Stomach smooth muscle (tissue), 2 donors: Measurements from ENCODE around the gene CCDC136.

Source experiments
- H3K27ac ChIP-seq: one replicate; pipeline ENCODE4 v1.7.0; 2013; ENCODE audit warnings: mild to moderate bottlenecking, low read length, inconsistent platforms
- H3K27me3 ChIP-seq, 2 donors: one replicate each; pipeline ENCODE4 v1.7.0; 2013; ENCODE audit warnings: low read length in 2 of 2; ENCODE audit not compliant: insufficient read depth in 2 of 2, control insufficient read depth in 1 of 2
- H3K36me3 ChIP-seq, 2 donors: one replicate each; pipeline ENCODE4 v1.7.0; 2013; ENCODE audit warnings: low read length in 2 of 2; ENCODE audit not compliant: control insufficient read depth in 2 of 2, insufficient read depth in 2 of 2
- H3K4me1 ChIP-seq: one replicate; pipeline ENCODE4 v1.7.0; 2013; ENCODE audit warnings: low read length; ENCODE audit not compliant: control insufficient read depth, insufficient read depth
- H3K4me3 ChIP-seq, 2 donors: one replicate each; pipeline ENCODE4 v1.7.0; 2013; ENCODE audit warnings: low read length in 2 of 2
- H3K9ac ChIP-seq, 2 donors: one replicate each; pipeline ENCODE4 v1.7.0; 2013; ENCODE audit warnings: low read length in 2 of 2, mild to moderate bottlenecking in 1 of 2
- H3K9me3 ChIP-seq, 2 donors: one replicate each; pipeline ENCODE4 v1.7.0; 2013; ENCODE audit warnings: low read length in 2 of 2; ENCODE audit not compliant: control insufficient read depth in 2 of 2
- donor health status: healthy.
- donor health status: Pancreatic carcinoma.

The CCDC136 gene

DNA sequence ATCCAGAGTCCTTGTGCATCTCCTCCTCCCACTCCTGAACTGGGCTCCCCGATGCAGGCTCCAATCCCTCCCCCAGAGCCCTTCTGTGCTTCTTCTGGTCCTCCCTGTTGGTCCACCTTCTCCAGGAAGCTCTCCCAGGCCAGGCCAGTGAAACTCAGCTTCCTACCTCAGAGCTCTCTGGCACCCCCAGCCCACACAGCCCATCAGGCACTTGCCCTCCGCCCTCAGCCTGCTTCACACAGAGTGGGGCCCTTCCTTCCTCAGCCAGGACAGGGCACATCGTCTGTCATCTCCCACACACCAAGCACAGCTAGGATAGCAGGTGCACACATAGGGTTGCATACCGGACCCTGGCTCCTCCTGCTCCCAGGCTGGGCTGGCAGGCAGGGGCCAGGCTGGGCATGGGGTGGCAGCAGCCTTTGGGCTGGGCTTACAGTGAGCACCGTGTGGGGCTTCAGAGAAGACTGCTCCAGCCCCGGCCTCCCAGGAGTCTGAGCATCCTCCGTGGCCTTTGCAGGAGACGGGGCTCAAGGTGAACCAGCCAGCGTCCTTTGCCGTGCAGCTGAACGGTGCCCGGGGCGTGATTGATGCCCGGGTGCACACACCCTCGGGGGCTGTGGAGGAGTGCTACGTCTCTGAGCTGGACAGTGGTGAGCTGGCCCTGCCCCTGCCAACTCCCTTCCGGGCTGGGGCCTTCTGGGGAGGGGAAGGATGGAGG is 64.4 kb downstream of the CCDC136 start:
- H3K4me1 ChIP-seq = peaks cover 32% of the 10 kb centered on the region
- no peaks in the 10 kb centered on the region for H3K27me3 ChIP-seq
- H3K9me3 ChIP-seq = no peaks in the 10 kb centered on the region
- H3K9ac ChIP-seq = no peak overlapping the region
- peak overlapping the region; percentile 46 for H3K27ac ChIP-seq
- no peak overlapping the region for H3K4me3 ChIP-seq
- H3K36me3 ChIP-seq = peaks cover 48 to 61% of the 10 kb centered on the region in 2 donors

DNA sequence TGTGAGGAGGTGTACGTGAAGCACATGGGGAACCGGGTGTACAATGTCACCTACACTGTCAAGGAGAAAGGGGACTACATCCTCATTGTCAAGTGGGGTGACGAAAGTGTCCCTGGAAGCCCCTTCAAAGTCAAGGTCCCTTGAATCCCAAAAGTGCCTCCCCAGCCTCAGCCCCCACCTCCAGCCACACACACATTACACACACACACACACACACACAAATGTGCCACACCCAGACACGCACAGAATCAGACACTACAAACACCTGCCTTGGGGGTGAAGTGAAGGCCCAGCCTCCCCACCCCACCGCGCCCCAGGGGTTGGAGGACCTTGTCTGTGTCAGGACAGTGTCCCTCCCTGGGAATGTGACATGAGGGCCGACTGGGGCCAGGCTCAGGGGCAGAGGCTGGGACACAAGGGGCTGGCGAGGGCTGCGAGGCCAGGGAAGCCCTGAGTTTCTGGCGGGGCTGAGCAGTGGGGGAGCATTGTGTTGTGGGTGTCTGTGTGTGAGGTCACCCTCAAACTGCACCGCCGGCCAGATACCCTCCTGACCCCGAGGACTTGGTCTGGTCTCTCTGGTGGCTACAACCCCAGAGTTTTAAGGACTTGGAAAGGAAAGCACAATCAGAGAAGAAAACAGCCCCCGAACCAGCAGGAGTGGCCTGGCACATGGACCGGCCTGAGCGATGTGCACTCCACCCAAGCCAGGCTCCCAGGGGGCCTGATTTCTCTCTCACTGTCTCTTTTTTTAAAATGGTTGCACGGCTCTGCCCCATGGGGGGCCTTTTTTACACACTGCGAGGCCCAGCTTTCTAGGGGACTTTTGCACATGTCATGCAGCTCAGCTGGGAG is 66.8 kb downstream of the CCDC136 start:
- Histone ChIP-seq H3K4me1 (peaks cover 43% of the 10 kb centered on the region), H3K27ac (peak overlapping the region; percentile 76), H3K9ac (no peak overlapping the region), H3K36me3 (peaks cover 26 to 39% of the 10 kb centered on the region in 2 donors), H3K9me3 (no peaks in the 10 kb centered on the region), H3K4me3 (no peak overlapping the region), H3K27me3 (no peaks in the 10 kb centered on the region)

DNA sequence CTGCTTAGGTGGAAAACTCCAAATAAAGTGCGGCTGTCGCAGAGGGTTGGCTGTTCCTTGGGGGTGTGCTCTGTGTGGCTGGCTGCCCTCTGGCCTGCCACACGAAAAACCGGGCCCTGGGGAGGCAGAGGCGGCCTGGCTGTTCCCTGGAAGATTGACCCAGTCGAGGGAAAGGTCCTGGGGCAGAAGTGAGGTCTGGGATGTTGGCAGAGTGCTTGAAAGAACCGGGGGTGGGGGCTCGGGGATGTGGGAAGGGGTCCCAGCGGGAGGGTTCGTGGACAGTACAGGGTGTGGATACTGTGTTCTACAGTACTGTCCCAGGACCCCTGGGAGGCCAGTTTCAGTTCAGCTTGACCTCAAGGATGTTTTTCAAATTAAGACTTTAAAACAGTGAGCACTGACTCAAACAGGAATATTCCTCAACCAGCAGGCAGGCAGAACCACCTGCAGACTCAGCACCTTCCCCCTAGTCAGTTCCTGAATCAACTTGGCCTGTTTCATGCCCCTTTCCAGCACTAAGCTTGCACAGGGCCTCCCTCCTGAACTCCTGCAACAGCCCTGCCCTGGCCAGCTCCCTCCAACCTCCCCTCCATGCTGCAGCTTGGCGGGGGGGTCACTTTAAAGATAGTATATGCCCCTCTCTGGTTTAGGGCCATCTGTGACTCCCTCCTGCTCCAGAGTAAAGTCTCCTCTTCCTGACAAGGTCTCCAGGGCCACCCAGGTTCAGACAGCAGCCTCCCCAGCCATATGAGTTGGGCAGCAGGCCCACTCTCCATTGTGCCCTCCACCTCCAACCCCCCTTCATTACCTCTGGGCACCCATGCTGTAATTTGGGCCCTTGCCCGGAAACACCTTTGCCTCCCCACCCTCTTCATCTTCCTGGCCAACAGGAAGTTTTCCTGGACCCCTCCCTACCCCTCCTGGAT is 67.7 kb downstream of the CCDC136 start:
- H3K36me3 ChIP-seq = peaks cover 18 to 30% of the 10 kb centered on the region in 2 donors
- no peaks in the 10 kb centered on the region for H3K9me3 ChIP-seq
- H3K4me1 ChIP-seq = peaks cover 47% of the 10 kb centered on the region
- H3K4me3 ChIP-seq = no peak overlapping the region
- H3K27me3 ChIP-seq = no peaks in the 10 kb centered on the region
- no peak overlapping the region for H3K9ac ChIP-seq
- peak overlapping the region; percentile 76 for H3K27ac ChIP-seq

DNA sequence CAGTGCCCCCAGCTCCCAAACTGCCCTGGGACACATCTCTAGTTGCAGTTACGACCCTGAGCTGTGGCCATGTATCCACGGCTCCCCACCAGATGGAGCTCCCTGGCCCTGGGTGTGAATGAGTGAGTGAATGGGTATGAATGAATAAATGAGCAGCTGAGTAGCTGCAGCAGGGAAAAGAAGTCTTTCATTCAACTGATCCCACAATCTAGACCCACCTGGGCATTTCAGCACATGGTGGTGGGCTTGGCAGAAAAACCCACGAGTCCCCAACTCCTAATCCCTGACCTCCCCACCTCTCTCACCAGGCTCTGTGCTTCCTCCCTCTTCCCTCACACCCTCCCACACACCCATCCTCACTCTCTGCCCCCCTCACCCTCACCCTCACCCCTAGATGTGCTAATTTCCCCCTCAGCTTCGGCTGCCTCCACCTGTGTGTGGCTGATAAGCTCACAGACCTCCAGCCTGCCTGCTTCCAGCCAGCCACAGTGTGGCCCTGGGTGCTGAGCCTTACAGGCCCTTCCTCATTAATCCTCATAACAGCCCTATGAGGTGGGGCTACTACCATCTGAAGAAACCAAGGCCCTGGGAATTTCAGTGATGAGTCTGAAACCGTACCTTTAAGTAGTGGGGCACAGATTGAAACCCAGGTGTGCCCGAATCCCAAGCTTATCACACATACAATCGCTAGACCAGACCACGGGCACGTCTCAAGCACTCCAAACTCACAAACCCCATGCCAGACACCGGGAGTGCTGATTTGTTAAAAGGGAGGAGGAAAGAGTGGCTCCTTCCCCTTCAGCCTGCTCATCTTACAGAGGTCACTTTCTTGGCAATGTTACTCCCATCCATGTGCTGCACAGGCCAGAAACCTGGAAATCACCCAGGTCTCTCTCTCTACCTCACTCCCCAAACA is 68.6 kb downstream of the CCDC136 start:
- no peaks in the 10 kb centered on the region for H3K27me3 ChIP-seq
- H3K27ac ChIP-seq = peak overlapping the region; percentile 76
- no peaks in the 10 kb centered on the region for H3K9me3 ChIP-seq
- peak overlapping the region in 1 of 2 donors; percentile 13 for H3K9ac ChIP-seq
- no peak overlapping the region for H3K4me3 ChIP-seq
- peaks cover 44% of the 10 kb centered on the region for H3K4me1 ChIP-seq
- peaks cover 21 to 24% of the 10 kb centered on the region in 2 donors for H3K36me3 ChIP-seq

DNA sequence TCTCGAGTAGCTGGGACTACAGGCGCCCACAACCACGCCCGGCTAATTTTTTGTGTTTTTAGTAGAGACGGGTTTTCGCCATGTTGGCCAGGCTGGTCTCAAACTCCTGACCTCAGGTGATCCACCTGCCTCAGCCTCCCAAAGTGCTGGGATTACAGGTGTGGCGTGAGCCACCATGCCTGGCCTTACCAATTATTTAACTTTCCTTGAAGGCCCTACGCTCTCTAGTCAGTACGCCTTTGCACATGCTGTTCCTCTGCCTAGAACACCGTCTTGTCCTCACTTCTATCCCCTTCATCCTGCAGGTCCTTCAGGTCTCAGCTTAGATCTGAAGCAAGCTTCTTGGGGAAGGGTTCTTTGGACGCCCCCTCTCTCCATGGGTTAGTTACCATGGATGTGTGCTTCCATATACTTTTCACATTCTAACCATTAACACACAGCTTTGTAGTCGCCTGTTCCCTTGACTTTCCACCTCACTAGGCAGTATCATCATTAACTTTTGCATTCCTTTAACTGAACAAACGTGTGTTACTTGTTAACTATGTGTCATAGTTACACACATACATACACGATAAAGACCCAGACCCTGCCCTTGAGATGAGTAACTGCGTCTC is 70.3 kb downstream of the CCDC136 start:
- Histone ChIP-seq H3K27ac (no peak overlapping the region), H3K4me1 (peaks cover 44% of the 10 kb centered on the region), H3K27me3 (no peaks in the 10 kb centered on the region), H3K4me3 (peak overlapping the region; percentile 48 to 98), H3K9me3 (no peaks in the 10 kb centered on the region), H3K9ac (peak overlapping the region in 1 of 2 donors; percentile 74), H3K36me3 (peaks cover 11 to 14% of the 10 kb centered on the region in 2 donors)

DNA sequence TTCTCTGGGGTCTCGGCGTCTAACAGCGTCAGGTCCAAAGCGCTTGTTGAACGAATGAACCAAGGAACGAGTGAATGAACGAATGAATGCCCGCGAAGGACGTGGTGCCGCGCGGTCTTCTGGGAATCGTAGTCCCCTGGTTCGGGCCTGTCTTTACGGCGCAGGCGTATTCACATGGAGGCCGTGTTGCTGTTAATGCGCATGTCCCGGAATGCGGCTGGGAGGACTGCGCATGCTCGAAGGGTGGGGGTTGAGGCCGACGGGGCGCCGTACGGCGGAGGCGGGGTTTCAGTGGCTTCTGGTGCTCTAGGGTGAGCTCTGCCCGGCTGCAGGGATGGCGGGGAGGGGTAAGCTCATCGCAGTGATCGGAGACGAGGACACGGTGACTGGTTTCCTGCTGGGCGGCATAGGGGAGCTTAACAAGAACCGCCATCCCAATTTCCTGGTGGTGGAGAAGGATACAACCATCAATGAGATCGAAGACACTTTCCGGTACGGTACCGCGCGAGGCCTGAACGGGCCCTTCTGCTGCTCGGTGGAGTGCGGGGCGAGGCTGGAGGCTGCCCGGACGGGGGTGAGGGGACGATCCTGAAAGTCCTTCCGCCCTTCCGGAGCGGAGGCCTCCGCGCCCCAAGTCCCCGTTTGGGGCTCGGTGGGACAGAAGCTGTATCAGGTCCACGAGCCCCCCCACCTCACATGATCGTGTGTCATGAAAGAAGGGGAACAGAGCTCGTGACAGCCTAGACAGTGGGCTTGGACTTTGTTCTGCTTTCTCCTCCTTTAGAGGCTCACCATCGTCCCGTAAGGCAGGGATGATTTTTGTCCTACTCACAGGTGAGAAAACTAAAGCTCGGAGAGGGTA is 71.0 kb downstream of the CCDC136 start, which contains the start of gene ATP6V1F:
TSS of gene ATP6V1F (plus strand) at position 286 of the 862 bp plus-strand sequence. CDS start at position 335, 49 bp downstream.
- H3K36me3 ChIP-seq = peaks cover 11% of the 10 kb centered on the region in 2 donors
- H3K4me3 ChIP-seq = peak within 1 kb of the TSS; percentile 87 to 98
- no peaks in the 10 kb centered on the region for H3K27me3 ChIP-seq
- H3K4me1 ChIP-seq = peaks cover 45% of the 10 kb centered on the region
- H3K9me3 ChIP-seq = no peaks in the 10 kb centered on the region
- peak within 1 kb of the TSS; percentile 81 to 90 for H3K9ac ChIP-seq
- peak within 1 kb of the TSS; percentile 62 for H3K27ac ChIP-seq

DNA sequence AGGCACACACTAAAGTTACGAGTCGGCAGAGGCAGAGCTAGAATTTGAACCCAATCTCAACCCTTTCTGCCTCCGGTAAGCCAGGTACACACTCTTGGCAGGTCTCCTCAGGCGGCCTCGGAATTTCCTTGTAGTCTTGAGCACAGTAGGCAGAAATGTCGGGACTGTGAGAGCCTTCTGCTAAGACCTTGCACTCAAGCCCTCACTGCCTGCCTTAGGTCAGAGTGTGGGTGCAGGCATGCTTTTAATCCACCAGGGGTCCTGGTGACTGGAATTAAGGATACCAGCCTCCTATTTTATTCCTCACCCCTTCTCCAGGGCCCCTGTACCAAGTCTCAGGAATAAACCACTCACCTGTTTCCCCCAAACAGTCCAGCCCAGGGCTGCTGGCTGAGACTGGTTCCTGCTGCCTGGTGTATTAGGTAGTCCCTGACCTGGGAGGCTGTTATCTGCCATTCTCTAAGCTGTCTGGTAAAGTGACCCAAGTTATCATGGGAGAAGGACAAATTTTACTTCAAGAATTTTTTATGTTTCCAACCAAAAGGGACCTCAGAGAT is 71.7 kb downstream of the CCDC136 start:
- peaks cover 49% of the 10 kb centered on the region for H3K4me1 ChIP-seq

DNA sequence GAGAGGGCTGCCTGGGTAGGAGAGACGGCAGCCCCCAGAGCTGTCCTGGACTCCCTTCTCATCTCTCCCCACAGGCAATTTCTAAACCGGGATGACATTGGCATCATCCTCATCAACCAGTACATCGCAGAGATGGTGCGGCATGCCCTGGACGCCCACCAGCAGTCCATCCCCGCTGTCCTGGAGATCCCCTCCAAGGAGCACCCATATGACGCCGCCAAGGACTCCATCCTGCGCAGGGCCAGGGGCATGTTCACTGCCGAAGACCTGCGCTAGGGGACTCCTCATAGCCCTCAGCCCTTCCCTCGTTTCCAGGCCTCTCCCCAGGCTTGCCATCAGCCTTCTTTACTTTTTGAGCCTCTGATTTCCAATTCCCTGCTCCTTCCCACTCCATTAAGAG is 73.5 kb downstream of the CCDC136 start:
- Histone ChIP-seq H3K4me1 (peaks cover 50% of the 10 kb centered on the region), H3K9ac (no peak overlapping the region), H3K9me3 (no peaks in the 10 kb centered on the region)

More for the DNA sequence above, 71.7 kb downstream of the CCDC136 start:
- Histone ChIP-seq H3K27me3 (no peaks in the 10 kb centered on the region), H3K27ac (peak overlapping the region; percentile 62), H3K9me3 (no peaks in the 10 kb centered on the region), H3K36me3 (peaks cover 10 to 11% of the 10 kb centered on the region in 2 donors), H3K4me3 (peak overlapping the region; percentile 87 to 98), H3K9ac (peak overlapping the region; percentile 81 to 90)

More for the DNA sequence above, 73.5 kb downstream of the CCDC136 start:
- Histone ChIP-seq H3K27me3 (no peaks in the 10 kb centered on the region), H3K4me3 (no peak overlapping the region), H3K27ac (no peak overlapping the region), H3K36me3 (peaks cover 10 to 11% of the 10 kb centered on the region in 2 donors)
